ENCODE data around the gene HMOX2.

Gene HMOX2

GRCh38 chr16:4475880-4476788 is at the start of gene HMOX2:
HMOX2 (plus strand) TSS chr16:4476398; CDS start chr16:4505525, 29,127 bp downstream.
- peak; percentile 92 for DNase-seq

GRCh38 chr16:4426722-4427372 is 49.4 kb upstream of the HMOX2 start:
- no peak for DNase-seq

GRCh38 chr16:4428500-4428899 is 47.7 kb upstream of the HMOX2 start:
- DNase-seq, result no peak

- DNase-seq, result no peak
These were observed 45.2 kb upstream of the HMOX2 start for GRCh38 chr16:4431023-4431422.

DNA sequence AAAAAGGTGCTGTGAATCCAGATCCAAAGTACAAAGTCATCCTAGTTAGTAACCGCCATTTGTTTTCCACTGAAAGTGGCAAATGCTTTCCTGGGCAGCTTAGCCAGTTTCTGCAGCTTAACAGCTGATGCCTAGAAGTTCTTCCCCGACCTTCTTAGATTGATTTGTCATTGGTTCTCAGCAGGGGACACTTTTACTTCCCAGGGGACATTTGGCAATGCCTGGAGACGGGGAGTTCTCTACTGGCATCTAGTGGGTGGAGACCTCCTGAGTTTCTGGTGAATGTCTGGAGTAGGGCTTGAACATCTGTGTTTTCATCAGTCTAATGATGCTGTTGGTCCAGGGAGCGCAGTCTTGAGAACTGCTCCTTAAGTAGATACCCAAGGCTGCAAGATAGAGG is 43.0 kb upstream of the HMOX2 start:
- no peak for DNase-seq

- no peak for DNase-seq
These were observed 42.0 kb upstream of the HMOX2 start for GRCh38 chr16:4433914-4434787.

- no peak for DNase-seq
These were observed 40.7 kb upstream of the HMOX2 start for GRCh38 chr16:4435337-4436067.

DNA sequence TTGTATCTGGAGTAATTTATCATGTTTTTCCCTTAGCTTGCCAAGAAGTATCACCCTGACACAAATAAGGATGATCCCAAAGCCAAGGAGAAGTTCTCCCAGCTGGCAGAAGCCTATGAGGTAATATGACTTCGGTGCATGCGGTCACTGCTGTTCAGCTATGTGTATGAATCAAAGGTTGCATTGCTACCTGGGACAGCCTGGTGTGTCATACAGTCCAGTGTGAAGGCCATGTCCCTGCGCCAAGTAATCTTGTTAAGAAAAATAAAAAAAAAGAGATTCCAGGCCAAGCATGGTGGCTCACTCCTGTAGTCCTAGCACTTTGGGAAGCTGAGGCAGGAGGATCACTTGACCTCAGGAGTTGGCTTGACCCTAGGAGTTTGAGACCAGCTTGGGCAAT is 38.8 kb upstream of the HMOX2 start:
- DNase-seq, result no peak

GRCh38 chr16:4442371-4442770 is 33.8 kb upstream of the HMOX2 start:
- DNase-seq, result no peak

- no peak for DNase-seq
These were observed 32.9 kb upstream of the HMOX2 start for GRCh38 chr16:4443271-4443670.

DNA sequence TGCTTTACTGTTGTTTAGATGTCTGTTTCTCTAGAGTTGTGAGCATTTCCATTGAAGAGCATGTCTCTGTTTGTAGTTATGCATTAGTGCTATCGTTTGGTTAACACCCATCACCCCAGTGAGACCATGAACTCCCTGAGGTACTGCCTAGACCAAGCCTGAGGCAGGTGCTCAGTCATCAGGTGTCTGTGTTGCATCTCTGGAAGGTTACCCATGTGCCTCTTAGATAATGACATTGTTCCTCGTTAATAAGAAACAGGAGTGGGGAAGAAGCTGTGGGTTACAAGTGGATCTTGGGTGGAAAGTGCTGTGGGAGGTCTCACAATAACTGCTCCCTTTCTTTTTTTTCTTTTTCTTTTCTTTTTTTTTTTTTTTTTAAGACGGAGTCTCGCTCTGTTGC is 32.2 kb upstream of the HMOX2 start:
- DNase-seq, result no peak

- DNase-seq, result no peak
These were observed 25.8 kb upstream of the HMOX2 start for GRCh38 chr16:4450430-4450829.

DNA sequence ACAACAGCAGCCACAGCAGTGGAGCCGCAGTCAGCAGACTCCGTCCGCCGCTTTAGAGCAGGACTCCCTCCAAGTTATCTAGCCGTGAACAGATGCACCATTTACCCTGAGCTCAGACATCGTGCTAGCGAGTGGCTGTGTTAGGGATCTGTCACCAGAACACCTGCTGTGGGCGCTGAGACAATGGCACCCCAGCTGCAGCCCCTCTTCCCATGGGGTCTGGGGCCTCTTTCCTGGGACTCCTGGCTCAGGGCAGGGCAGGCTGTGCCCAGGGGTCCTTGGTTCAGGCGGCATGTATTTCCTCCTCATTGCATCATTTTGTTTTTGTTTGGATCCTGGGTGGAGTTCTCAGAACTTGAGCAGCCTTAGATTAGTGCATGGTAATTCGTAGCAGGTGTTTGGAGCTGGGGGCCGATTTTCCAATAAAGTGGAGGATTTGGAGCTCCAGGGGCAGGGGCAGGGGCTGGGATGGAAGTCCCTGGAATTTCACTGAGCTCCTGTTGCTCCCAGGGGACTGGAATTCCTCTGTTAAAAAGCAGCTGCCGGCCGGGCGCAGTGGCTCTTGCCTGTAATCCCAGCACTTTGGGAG is 25.2 kb upstream of the HMOX2 start:
- no peak for DNase-seq

DNA sequence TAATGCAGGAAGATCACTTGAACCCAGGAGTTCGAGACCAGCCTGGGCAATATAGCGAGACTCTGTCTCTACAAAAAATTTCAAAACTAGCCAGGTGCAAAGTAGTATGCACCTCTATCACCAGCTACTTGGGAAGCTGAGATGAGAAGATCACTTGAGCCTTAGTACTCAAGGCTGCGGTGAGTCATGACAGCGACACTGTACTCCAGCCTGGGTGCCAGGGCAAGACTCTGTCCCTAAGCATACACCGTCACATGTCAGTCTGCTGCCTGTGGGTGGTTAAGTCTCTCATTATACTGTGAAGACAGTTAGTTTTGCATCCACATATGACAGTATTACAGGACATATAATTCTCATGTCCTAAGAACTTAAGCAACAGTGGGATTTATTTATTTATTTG is 23.5 kb upstream of the HMOX2 start:
- DNase-seq, result no peak

DNA sequence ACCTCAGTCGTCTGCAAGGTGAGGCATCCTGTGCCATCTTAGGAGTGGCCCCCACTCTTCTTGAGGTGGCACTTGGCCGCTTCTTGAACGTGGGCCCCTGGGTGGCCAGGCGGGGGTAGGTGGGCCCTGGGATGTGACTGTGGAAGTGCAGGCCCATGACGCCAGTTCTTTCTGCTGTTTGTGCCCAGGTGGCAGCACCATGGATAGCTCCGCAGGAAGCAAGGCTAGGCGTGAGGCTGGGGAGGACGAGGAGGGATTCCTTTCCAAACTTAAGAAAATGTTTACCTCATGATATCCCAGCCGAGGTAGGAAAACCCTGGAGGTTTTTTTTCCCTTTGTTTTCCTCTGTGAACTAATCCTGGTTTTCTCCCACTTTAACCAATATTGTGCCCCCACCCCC is 21.6 kb upstream of the HMOX2 start:
- DNase-seq, result no peak

DNA sequence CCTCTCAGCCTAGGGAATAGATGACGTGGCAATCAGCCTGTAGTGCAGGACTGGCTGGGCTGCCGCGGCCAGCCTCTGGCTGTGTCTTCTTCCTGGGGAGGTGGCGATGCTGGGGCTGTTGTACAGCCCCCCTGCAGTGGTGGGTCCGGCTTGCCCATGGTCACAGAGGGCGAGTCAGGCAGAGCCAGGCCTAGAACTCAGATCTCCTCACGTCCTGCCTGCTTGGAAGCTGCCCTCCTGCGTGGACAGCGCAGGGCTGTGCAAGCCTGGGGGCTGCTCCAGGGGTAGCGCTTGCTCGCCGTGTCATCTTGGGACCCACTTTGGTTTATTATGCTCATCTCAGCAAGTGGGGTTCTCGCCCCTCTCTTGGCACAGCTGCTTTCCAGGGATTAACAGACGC is 21.1 kb upstream of the HMOX2 start:
- DNase-seq, result no peak

DNA sequence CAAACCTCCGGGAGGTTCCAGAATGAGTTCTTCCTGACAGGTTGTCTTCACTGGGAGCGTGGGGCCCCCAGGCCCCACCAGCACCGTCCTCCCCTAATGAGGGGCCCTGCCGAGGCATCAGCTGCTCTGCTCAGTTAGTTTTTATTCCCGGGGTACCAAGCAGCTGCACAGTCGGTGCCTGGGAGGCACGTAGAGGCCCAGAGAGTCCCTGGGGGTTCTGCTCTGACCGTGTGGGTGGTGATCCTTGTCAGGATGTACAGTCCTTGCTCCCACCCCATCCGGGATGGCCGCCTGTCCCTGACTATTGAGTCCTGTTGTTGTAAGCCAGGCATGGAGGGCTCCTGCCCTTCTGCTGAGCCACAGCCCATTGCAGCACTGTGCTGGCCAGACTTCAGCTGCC is 20.2 kb upstream of the HMOX2 start:
- DNase-seq, result no peak

DNA sequence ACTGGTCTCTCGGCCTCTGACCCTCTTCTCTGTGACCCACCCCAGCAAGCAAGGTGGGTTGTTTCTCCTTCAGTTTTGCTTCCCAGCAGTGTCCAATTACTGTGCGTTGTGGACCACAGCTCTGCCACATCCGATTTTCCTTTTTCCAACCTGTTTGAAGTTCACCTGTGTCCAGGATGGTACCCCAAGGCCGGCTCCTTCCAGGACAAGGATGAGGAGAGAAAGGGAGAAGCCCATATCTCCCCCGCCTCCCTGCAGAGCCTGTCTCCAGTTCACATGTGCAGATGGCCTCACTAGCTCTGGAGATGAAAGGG is 15.3 kb upstream of the HMOX2 start:
- DNase-seq, result no peak

DNA sequence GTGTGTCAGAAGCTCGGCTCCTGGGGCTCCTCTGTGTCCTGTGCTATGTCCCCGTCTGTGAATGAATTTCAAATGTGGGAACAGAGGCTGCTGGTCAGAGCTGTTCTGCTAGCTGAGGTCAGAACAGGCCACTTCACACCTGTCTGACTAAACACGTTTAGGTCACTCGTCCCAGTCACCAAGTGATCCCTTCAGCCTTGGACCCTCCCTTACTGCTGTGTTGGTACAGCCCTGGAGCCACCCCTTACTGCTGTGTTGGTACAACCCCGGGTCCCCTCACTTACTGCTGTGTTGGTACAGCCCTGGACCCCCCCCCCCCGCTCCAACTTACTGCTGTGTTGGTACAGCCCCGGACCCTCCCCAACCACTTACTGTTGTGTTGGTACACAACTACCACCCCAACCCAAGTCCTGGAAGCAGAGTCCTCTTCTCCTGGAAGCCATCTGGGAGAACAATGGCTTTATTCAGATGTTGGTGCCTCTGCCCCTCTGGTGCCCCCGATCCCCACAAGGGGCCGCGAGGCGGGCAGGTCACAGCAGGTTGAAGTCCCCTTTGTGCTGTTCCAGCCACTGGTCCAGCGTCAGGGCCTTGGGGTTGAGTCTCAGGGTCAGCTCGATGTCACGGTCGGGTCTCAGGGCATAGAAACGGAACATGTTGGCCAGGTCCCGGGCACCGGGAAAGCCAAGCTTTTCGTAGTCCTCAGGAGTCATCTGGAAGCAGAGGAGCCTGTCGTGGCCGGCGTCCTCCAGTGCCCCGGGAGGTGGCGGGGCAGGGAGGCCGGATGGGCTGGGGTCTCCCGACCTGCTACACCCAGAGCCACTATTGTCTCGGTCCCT is 14.7 kb upstream of the HMOX2 start:
- no peak for DNase-seq

DNA sequence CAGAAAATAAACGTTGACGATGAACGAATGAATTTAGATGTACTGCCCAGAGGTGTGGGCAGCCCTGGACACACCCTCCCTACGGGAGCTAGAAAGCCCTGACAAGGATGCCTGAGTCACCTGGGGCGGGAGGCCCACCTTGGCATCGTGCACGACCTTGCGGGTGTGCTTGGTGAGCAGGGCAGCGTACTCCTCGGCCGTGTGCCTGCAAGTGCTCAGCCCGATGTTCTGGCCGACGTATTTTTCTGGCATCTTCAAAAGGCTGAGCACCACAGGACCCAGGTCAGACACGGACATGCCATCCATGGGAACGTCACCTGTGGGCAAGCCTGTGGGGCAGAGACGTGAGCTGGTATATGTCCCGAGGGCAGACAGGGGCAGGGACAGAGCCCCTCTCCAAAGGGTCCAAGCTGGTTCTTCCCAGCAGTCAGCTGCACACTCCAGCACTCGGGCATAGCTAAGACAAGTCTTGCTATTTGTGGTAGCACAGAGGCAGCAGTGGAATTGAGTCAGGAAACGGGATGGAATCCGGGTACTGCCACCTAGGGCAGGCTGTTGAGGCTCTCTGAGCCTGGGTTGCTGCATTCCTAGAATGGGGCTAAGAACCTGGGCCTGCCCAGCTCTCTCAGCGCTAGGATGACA is 12.6 kb upstream of the HMOX2 start:
- no peak for DNase-seq
